HepG2 (cell line): Measurements from ENCODE around the gene FOSB. TPM values are rescaled to one million over a fixed set of nuclear protein-coding genes. Genes with fewer than 3 reads are reported as not detected.
A peak's percentile ranks its signal among the peaks of the same experiment; 100 is the strongest.

Experiments
- ATRX ChIP-seq: sonication (generic); formaldehyde crosslinking; IDR thresholded peaks from 2 replicates; pipeline ENCODE4 v1.4.0; 2020; ENCODE audit warnings: missing genetic modification reagents, borderline replicate concordance
- ETV6 ChIP-seq: sonication (generic); formaldehyde crosslinking; conservative IDR thresholded peaks from 2 replicates; pipeline ENCODE4 v1.4.0; 2020; ENCODE audit warnings: missing genetic modification reagents
- FLYWCH1 ChIP-seq: sonication (generic); formaldehyde crosslinking; IDR thresholded peaks from 2 replicates; pipeline ENCODE4 v1.8.1; 2023; ENCODE audit warnings: mild to moderate bottlenecking, missing genetic modification reagents
- FOXK1 ChIP-seq: sonication (generic); formaldehyde crosslinking; IDR thresholded peaks from 2 replicates; pipeline ENCODE4 v1.4.0; 2020; ENCODE audit warnings: low read depth, missing genetic modification reagents, borderline replicate concordance
- GATA4 ChIP-seq: sonication (generic); IDR thresholded peaks from 2 replicates; pipeline ENCODE4 v1.6.1; 2016; ENCODE audit warnings: antibody characterized with exemption, low read depth, borderline replicate concordance
- GATAD1 ChIP-seq: IDR thresholded peaks from 2 replicates; pipeline ENCODE4 v1.6.1; 2016; ENCODE audit warnings: missing genetic modification reagents, missing compliant biosample characterization
- HNRNPLL ChIP-seq: fragments of 200-400 bp; formaldehyde crosslinking; IDR thresholded peaks from 2 replicates; pipeline ENCODE4 v1.6.1; 2017; ENCODE audit warnings: mild to moderate bottlenecking, low read depth, low read length; ENCODE audit not compliant: poor library complexity, severe bottlenecking
- HOXA5 ChIP-seq: sonication (generic); formaldehyde crosslinking; IDR thresholded peaks from 2 replicates; pipeline ENCODE4 v1.4.0; 2020; ENCODE audit warnings: missing genetic modification reagents
- NFRKB ChIP-seq: fragments of 450-650 bp; IDR thresholded peaks from 2 replicates; pipeline ENCODE4 v1.6.1; 2017
- RELA ChIP-seq: sonication (generic); formaldehyde crosslinking; IDR thresholded peaks from 2 replicates; pipeline ENCODE4 v1.4.0; 2020; ENCODE audit warnings: missing genetic modification reagents
- REXO4 ChIP-seq: sonication (generic); formaldehyde crosslinking; IDR thresholded peaks from 2 replicates; pipeline ENCODE4 v1.8.0; 2022; ENCODE audit warnings: missing genetic modification reagents, mild to moderate bottlenecking, borderline replicate concordance
- SAP130 ChIP-seq: IDR thresholded peaks from 2 replicates; pipeline ENCODE4 v1.6.1; 2016; ENCODE audit warnings: low read depth
- TAF15 ChIP-seq: fragments of 200-400 bp; formaldehyde crosslinking; IDR thresholded peaks from one replicate; pipeline ENCODE4 v1.6.1; 2018; ENCODE audit warnings: mild to moderate bottlenecking, low read depth, low read length; ENCODE audit not compliant: poor library complexity, severe bottlenecking
- ZFX ChIP-seq: sonication (generic); formaldehyde crosslinking; IDR thresholded peaks from 2 replicates; pipeline ENCODE4 v1.4.0; 2020; ENCODE audit warnings: mild to moderate bottlenecking, low read depth, missing genetic modification reagents, moderate library complexity
- ZNF430 ChIP-seq: sonication (generic); formaldehyde crosslinking; IDR thresholded peaks from 2 replicates; pipeline ENCODE4 v1.9.0; 2021; ENCODE audit warnings: mild to moderate bottlenecking, missing genetic modification reagents
- ZNF441 ChIP-seq: sonication (generic); formaldehyde crosslinking; IDR thresholded peaks from 2 replicates; pipeline ENCODE4 v1.7.0; 2021; ENCODE audit warnings: missing genetic modification reagents, borderline replicate concordance
- ZNF780A ChIP-seq: sonication (generic); formaldehyde crosslinking; IDR thresholded peaks from 2 replicates; pipeline ENCODE4 v1.8.0; 2022; ENCODE audit warnings: mild to moderate bottlenecking, missing genetic modification reagents, moderate library complexity
- ZNF816 ChIP-seq: sonication (generic); formaldehyde crosslinking; IDR thresholded peaks from 2 replicates; pipeline ENCODE4 v1.8.0; 2022; ENCODE audit warnings: missing genetic modification reagents, mild to moderate bottlenecking, borderline replicate concordance
- ZSCAN29 ChIP-seq: sonication (generic); formaldehyde crosslinking; conservative IDR thresholded peaks from 2 replicates; pipeline ENCODE4 v1.4.0; 2020; ENCODE audit warnings: mild to moderate bottlenecking, missing genetic modification reagents
- ZSCAN9 ChIP-seq: IDR thresholded peaks from 2 replicates; pipeline ENCODE4 v1.6.1; 2016; ENCODE audit warnings: borderline replicate concordance
- polyA plus RNA-seq, 8 experiments: library from polyadenylated mRNA; depleted of rRNA in 3 of 8; stranded (reverse) in 7 of 8; unstranded in 1 of 8; fragments of >200 nt; fragmentation: Illumina TruSeq in 4 of 8; extraction: Trizol in 4 of 8; gene quantifications; 2 replicates each; pipeline versions ENCODE4 v1.2.1 to v1.2.3, GENCODE V29; 2011 to 2016; ENCODE audit warnings: low read depth in 4 of 8, missing spikeins in 1 of 8, mixed read lengths in 1 of 8; ENCODE audit not compliant: insufficient read depth in 1 of 8
- total RNA-seq, 5 experiments: library from RNA; depleted of rRNA; stranded (reverse); fragments of >200 nt; fragmentation: Illumina TruSeq; extraction: Trizol; gene quantifications; 2 replicates each; pipeline ENCODE4 v1.2.3, GENCODE V29; 2016; ENCODE audit warnings: low read depth in 1 of 5
- TF ChIP-seq, protein P1 (sequence below): sonication (generic); formaldehyde crosslinking; IDR thresholded peaks from 2 replicates; pipeline ENCODE4 v1.8.1; 2023; ENCODE audit warnings: mild to moderate bottlenecking, missing genetic modification reagents
- TF ChIP-seq, protein P2 (sequence below), 2 experiments: fragments of 450-650 bp in 1 of 2; sonication (generic) in 1 of 2; formaldehyde crosslinking; IDR thresholded peaks; 2 replicates each; pipeline versions ENCODE4 v1.5.0 to v1.8.0; 2020 to 2022; ENCODE audit warnings: mild to moderate bottlenecking in 1 of 2, missing genetic modification reagents in 1 of 2
- TF ChIP-seq, protein P3 (sequence below): IDR thresholded peaks from 2 replicates; pipeline ENCODE4 v1.6.1; 2016; ENCODE audit warnings: low read depth
- TF ChIP-seq, protein P4 (sequence below): sonication (generic); formaldehyde crosslinking; IDR thresholded peaks from 2 replicates; pipeline ENCODE4 v1.8.0; 2022; ENCODE audit warnings: mild to moderate bottlenecking, missing genetic modification reagents, moderate library complexity

Gene FOSB
- total and polyA plus RNA-seq, 2 of the 13 experiments (the other 11 are each of a cell fraction or from before 2014, with no cell fraction given), result 2.8 to 6.0 TPM

DNA sequence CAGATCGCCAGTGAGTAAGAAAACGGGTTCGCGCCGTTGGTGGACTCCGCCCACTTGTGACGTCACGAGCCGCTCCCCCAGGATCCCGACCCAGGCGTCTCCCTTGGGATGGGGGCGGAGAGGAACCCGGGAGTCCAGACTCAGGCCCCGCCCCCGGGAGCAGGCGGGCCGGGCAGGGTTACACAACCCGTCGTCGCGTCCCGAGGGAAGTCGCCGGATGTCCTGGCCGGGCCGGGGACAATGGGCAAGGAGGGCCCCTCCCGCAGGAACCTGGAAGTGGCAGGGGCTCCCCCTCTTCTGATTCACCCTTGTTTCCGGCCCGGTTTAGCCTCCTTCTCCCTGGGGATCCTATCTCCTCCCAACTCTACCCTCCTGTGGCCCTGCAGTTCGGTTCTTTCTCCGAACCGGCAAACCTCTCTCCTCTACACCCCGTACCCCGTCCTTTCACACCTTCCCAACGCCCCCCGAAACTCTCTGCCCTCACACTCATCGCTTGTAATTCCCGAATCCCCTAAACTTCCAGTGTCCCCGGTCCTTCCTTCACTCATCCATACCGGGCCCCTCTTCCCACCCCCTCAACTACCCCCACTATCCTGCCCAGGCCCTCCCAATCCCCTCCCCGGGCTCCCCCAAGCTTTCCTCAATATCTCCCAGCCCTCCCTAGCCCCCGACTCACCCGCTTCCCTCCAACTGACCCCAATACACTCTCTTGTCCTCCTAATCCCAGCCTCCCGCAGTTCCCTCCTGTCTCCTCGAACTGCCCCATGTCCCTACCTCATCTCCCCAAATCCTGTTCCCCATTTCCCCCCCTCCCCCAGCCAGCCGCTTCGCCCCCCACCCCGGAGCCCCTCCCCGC lies 24.1 kb upstream of the FOSB start (continued):
- TF ChIP-seq, protein P1, sequence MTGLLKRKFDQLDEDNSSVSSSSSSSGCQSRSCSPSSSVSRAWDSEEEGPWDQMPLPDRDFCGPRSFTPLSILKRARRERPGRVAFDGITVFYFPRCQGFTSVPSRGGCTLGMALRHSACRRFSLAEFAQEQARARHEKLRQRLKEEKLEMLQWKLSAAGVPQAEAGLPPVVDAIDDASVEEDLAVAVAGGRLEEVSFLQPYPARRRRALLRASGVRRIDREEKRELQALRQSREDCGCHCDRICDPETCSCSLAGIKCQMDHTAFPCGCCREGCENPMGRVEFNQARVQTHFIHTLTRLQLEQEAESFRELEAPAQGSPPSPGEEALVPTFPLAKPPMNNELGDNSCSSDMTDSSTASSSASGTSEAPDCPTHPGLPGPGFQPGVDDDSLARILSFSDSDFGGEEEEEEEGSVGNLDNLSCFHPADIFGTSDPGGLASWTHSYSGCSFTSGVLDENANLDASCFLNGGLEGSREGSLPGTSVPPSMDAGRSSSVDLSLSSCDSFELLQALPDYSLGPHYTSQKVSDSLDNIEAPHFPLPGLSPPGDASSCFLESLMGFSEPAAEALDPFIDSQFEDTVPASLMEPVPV (CRISPR knock-in tag), result peak; percentile 69; the same call in 1 of the 2 replicates
- TF ChIP-seq, protein P2, sequence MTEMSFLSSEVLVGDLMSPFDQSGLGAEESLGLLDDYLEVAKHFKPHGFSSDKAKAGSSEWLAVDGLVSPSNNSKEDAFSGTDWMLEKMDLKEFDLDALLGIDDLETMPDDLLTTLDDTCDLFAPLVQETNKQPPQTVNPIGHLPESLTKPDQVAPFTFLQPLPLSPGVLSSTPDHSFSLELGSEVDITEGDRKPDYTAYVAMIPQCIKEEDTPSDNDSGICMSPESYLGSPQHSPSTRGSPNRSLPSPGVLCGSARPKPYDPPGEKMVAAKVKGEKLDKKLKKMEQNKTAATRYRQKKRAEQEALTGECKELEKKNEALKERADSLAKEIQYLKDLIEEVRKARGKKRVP (CRISPR knock-in tag; IDR thresholded peaks at IDR 0.05), result no peak
- TF ChIP-seq ZNF430 (CRISPR knock-in tag) (0 out of 2 replicates have a peak, but pooled peaks have one; percentile 39), HNRNPLL (peak; percentile 72), REXO4 (no peak), ATRX (no peak), RELA (CRISPR knock-in tag) (no peak), GATA4 (no peak), ETV6 (CRISPR knock-in tag) (0 out of 2 replicates have a peak, but pooled peaks have one; percentile 57), HOXA5 (CRISPR knock-in tag) (peak; percentile 63; the same call in 1 of the 2 replicates), NFRKB (no peak), ZNF780A (no peak), SAP130 (CRISPR knock-in tag) (peak; percentile 87), TAF15 (no peak), ZFX (CRISPR knock-in tag) (peak; percentile 50; the same call in 1 of the 2 replicates), ZNF816 (no peak), ZSCAN9 (CRISPR knock-in tag) (0 out of 2 replicates have a peak, but pooled peaks have one; percentile 46), FLYWCH1 (CRISPR knock-in tag) (no peak), FOXK1 (CRISPR knock-in tag) (peak; percentile 59; the same call in 1 of the 2 replicates), ZNF441 (CRISPR knock-in tag) (no peak), GATAD1 (CRISPR knock-in tag) (peak; percentile 70; the same call in 1 of the 2 replicates), ZSCAN29 (CRISPR knock-in tag) (no peak)
- TF ChIP-seq, protein P3, sequence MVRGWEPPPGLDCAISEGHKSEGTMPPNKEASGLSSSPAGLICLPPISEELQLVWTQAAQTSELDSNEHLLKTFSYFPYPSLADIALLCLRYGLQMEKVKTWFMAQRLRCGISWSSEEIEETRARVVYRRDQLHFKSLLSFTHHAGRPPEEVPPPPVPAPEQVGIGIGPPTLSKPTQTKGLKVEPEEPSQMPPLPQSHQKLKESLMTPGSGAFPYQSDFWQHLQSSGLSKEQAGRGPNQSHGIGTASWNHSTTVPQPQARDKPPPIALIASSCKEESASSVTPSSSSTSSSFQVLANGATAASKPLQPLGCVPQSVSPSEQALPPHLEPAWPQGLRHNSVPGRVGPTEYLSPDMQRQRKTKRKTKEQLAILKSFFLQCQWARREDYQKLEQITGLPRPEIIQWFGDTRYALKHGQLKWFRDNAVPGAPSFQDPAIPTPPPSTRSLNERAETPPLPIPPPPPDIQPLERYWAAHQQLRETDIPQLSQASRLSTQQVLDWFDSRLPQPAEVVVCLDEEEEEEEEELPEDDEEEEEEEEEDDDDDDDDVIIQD (CRISPR knock-in tag), result 0 out of 2 replicates have a peak, but pooled peaks have one; percentile 27
- TF ChIP-seq, protein P4, sequence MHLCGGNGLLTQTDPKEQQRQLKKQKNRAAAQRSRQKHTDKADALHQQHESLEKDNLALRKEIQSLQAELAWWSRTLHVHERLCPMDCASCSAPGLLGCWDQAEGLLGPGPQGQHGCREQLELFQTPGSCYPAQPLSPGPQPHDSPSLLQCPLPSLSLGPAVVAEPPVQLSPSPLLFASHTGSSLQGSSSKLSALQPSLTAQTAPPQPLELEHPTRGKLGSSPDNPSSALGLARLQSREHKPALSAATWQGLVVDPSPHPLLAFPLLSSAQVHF, result no peak
